A375 (cell line): ENCODE measurements around the gene CADM3. TPM values are rescaled to one million over a fixed set of nuclear protein-coding genes. Genes with fewer than 3 reads are reported as not detected.

Experiments
- small RNA-seq: library from RNA; depleted of rRNA; stranded (forward); fragments of <200 nt; gene quantifications from one replicate; pipeline ENCODE3, GENCODE V24; 2014
- total RNA-seq: library from RNA; depleted of rRNA; stranded (reverse); fragments of >200 nt; shearing (Covaris generic); gene quantifications from 2 replicates; pipeline ENCODE4 v1.2.3, GENCODE V29; 2014; rRNA removed

The CADM3 gene
- total RNA-seq: 0.21 and 0.57 TPM in 2 replicates

GRCh38 chr1:159171254-159171687, at the start of gene CADM3:
Gene CADM3, plus strand, starts transcription at chr1:159171615. Its CDS starts 151 bp downstream, at chr1:159171766.

DNA sequence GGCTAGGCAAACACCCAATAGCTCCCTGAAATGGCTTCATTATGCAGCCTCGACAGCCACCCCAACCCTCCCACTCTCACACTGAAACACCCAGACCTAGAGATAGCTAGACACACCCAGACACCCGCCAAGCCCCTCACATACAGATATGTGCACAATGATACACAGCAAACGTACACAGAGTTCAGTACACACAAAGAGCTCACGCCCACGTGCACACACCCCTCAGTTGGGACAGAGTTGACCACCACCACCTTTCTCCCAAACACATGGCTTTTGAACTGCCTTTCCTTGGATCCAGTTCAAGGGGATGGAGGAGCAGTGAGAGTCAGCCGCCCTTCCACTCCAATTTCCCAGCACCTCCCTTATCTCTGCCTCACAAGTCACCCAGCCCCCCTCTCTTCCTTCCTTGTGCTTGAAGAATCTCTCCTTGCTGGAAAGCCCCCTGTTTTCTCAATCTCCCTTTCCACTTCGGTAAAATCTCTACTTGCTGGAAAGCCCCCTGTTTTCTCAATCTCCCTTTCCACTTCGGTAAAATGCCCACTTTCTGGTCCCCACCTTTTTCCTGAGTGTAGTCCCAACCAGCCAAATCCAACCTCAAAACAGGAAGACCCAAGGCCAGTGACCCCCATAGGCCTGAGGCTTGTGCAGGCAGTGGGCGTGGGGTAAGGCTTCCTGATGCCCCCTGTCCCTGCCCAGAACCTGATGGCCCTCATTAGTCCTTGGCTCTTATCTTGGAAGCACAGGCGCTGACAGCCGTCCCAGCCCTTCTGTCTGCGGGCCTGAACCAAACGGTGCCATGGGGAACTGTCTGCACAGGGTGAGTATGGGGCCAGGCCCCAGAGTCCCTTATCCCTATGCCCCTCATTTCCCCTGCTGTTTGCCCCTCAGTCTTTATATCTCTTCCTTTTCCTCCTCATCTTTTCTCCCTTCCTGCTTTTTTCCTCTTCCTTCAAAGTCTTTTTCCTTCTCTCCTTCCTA, 33.0 kb downstream of the CADM3 start, which contains the start of gene ACKR1:
TSS of gene ACKR1 (plus strand) at position 715 of the 981 bp plus-strand sequence. CDS start at position 800, 85 bp downstream.

Small RNAs within 50 kb of the gene (small RNA-seq; reads per million reads assigned to genes)
- not detected for gene RNA5SP60

Other genes with a start within 250 kb of the CADM3 start
- gene PYHIN1, start 240.1 kb upstream of the CADM3 start, total RNA-seq: not detected in 2 replicates
- gene IFI16, start 161.7 kb upstream of the CADM3 start, total RNA-seq: 68.0 and 81.2 TPM in 2 replicates
- gene AIM2, start 94.8 kb upstream of the CADM3 start, total RNA-seq: 4.6 and 9.0 TPM in 2 replicates
- not detected in 2 replicates for gene ACKR1, start 33.3 kb downstream of the CADM3 start, total RNA-seq
- gene FCER1A, start 130.7 kb downstream of the CADM3 start, total RNA-seq: not detected in 2 replicates